Hindlimb muscle (tissue), 1 donor: Measurements from ENCODE around the gene ANKRD34C. TPM values are rescaled to one million over a fixed set of nuclear protein-coding genes. Genes with fewer than 3 reads are reported as not detected.

Source experiments
- DNase-seq: peaks from one replicate; pipeline ENCODE4 v3.0.0-alpha.2; 2013
- polyA plus RNA-seq: library from polyadenylated mRNA; unstranded; fragments of 120-200 nt; gene quantifications from one replicate; pipeline ENCODE4 v1.2.1, GENCODE V29; 2013; ENCODE audit not compliant: insufficient read length

Gene ANKRD34C
- 0.04 TPM for polyA plus RNA-seq

- DNase-seq: no peak
These were observed at the start of gene ANKRD34C for GRCh38 chr15:79282371-79283251. ANKRD34C (plus strand) TSS chr15:79282722; CDS start chr15:79293285, 10,563 bp downstream.

- DNase-seq: no peak
These were observed 49.3 kb upstream of the ANKRD34C start for GRCh38 chr15:79233236-79233635.

- DNase-seq: no peak
These were observed 42.5 kb upstream of the ANKRD34C start for GRCh38 chr15:79240036-79240435.

- no peak for DNase-seq
These were observed 38.8 kb upstream of the ANKRD34C start for GRCh38 chr15:79243723-79244122.

GRCh38 chr15:79244876-79245275 lies 37.6 kb upstream of the ANKRD34C start:
- no peak for DNase-seq

- DNase-seq: no peak
These were observed 34.3 kb upstream of the ANKRD34C start for GRCh38 chr15:79248183-79248582.

GRCh38 chr15:79257454-79257853 lies 25.1 kb upstream of the ANKRD34C start:
- no peak for DNase-seq

GRCh38 chr15:79261836-79262235 lies 20.7 kb upstream of the ANKRD34C start:
- DNase-seq: no peak

GRCh38 chr15:79265167-79265566 lies 17.4 kb upstream of the ANKRD34C start:
- DNase-seq: no peak

GRCh38 chr15:79265987-79266579 lies 16.4 kb upstream of the ANKRD34C start:
- no peak for DNase-seq

GRCh38 chr15:79283252-79284048 lies 928 bp downstream of the ANKRD34C start:
- peak; percentile 43 for DNase-seq

GRCh38 chr15:79290642-79291275 lies 8.2 kb downstream of the ANKRD34C start:
- DNase-seq: no peak

GRCh38 chr15:79292011-79292410 lies 9.5 kb downstream of the ANKRD34C start:
- no peak for DNase-seq

GRCh38 chr15:79294075-79294474 lies 11.6 kb downstream of the ANKRD34C start:
- no peak for DNase-seq

GRCh38 chr15:79296583-79296982 lies 14.1 kb downstream of the ANKRD34C start:
- DNase-seq: no peak

GRCh38 chr15:79299126-79299840 lies 16.8 kb downstream of the ANKRD34C start:
- no peak for DNase-seq

- DNase-seq: no peak
These were observed 17.3 kb downstream of the ANKRD34C start for GRCh38 chr15:79299841-79300235.

- no peak for DNase-seq
These were observed 24.7 kb downstream of the ANKRD34C start for GRCh38 chr15:79307251-79307650.

GRCh38 chr15:79308874-79309273 lies 26.4 kb downstream of the ANKRD34C start:
- no peak for DNase-seq

- no peak for DNase-seq
These were observed 28.1 kb downstream of the ANKRD34C start for GRCh38 chr15:79310612-79310984.

- peak; percentile 85 for DNase-seq
These were observed 28.7 kb downstream of the ANKRD34C start, which contains the start of gene TMED3 for GRCh38 chr15:79310985-79311900. TMED3 (plus strand) TSS chr15:79311112; CDS start chr15:79311250, 138 bp downstream.
